ENCODE data around the gene NCAM1.

Gene NCAM1

GRCh38 chr11:113026778-113027177 is 65.6 kb downstream of the NCAM1 start:
- no peak overlapping the region for H2BK120ac ChIP-seq (ENCODE audit: low read depth, low read length)
- no peak overlapping the region for H3K4me2 ChIP-seq (ENCODE audit: low read length)
- H2BK5ac ChIP-seq (ENCODE audit: low read length) = no peak overlapping the region
- no peak overlapping the region for H4K8ac ChIP-seq (ENCODE audit: low read depth, low read length)
- no peak overlapping the region for H2BK15ac ChIP-seq (replicated peaks; ENCODE audit: low read depth)
- H3K36me3 ChIP-seq (ENCODE audit: control insufficient read depth, insufficient read depth, low read length) = no peaks in the 10 kb centered on the region
- H3K79me2 ChIP-seq (ENCODE audit: control insufficient read depth, insufficient read depth, low read length) = no peaks in the 10 kb centered on the region
- no peak overlapping the region for H3K9ac ChIP-seq (ENCODE audit: low read length)
- H4K5ac ChIP-seq (ENCODE audit: low read length) = no peak overlapping the region
- no peak overlapping the region for H3K56ac ChIP-seq (ENCODE audit: low read length)
- no peak overlapping the region for H3K23ac ChIP-seq (ENCODE audit: low read length)
- no peaks in the 10 kb centered on the region for H3K27me3 ChIP-seq (ENCODE audit: insufficient read depth, low read length, poor library complexity)
- H3K27ac ChIP-seq (ENCODE audit: low read depth, low read length) = no peak overlapping the region
- no peak overlapping the region for H3K4me3 ChIP-seq (ENCODE audit: low read length)
- no CpG with 5 or more reads among the region's 3 CpGs for WGBS (ENCODE audit: extremely low coverage, insufficient coverage, low lambda C conversion rate)
- H3K4me1 ChIP-seq (ENCODE audit: control insufficient read depth, low read depth, low read length) = no peaks in the 10 kb centered on the region
- no peak overlapping the region for H3K18ac ChIP-seq (ENCODE audit: low read length)
- H3K79me1 ChIP-seq (ENCODE audit: low read length) = no peaks in the 10 kb centered on the region
- H2AK5ac ChIP-seq (ENCODE audit: low read length) = no peak overlapping the region
- no peak overlapping the region for H3K4ac ChIP-seq (ENCODE audit: low read depth, low read length)
- DNase-seq = no peak

- H3K4ac ChIP-seq (ENCODE audit: low read depth, low read length) = no peak overlapping the region
- no peak overlapping the region for H4K8ac ChIP-seq (ENCODE audit: low read depth, low read length)
- no peak overlapping the region for H4K5ac ChIP-seq (ENCODE audit: low read length)
- H3K79me2 ChIP-seq (ENCODE audit: control insufficient read depth, insufficient read depth, low read length) = no peaks in the 10 kb centered on the region
- no peaks in the 10 kb centered on the region for H3K79me1 ChIP-seq (ENCODE audit: low read length)
- no peak overlapping the region for H2AK5ac ChIP-seq (ENCODE audit: low read length)
- no peak for DNase-seq
- no peak overlapping the region for H3K9ac ChIP-seq (ENCODE audit: low read length)
- H2BK120ac ChIP-seq (ENCODE audit: low read depth, low read length) = no peak overlapping the region
- H3K36me3 ChIP-seq (ENCODE audit: control insufficient read depth, insufficient read depth, low read length) = no peaks in the 10 kb centered on the region
- no peak overlapping the region for H3K4me2 ChIP-seq (ENCODE audit: low read length)
- H3K23ac ChIP-seq (ENCODE audit: low read length) = no peak overlapping the region
- no peak overlapping the region for H3K18ac ChIP-seq (ENCODE audit: low read length)
- no peaks in the 10 kb centered on the region for H3K4me1 ChIP-seq (ENCODE audit: control insufficient read depth, low read depth, low read length)
- H3K4me3 ChIP-seq (ENCODE audit: low read length) = no peak overlapping the region
- WGBS (ENCODE audit: extremely low coverage, insufficient coverage, low lambda C conversion rate) = no CpG with 5 or more reads among the region's 5 CpGs
- H2BK15ac ChIP-seq (replicated peaks; ENCODE audit: low read depth) = no peak overlapping the region
- no peak overlapping the region for H2BK5ac ChIP-seq (ENCODE audit: low read length)
- H3K56ac ChIP-seq (ENCODE audit: low read length) = no peak overlapping the region
- H3K27me3 ChIP-seq (ENCODE audit: insufficient read depth, low read length, poor library complexity) = no peaks in the 10 kb centered on the region
- H3K27ac ChIP-seq (ENCODE audit: low read depth, low read length) = no peak overlapping the region
Observed at GRCh38 chr11:113034576-113034975, 73.4 kb downstream of the NCAM1 start.

GRCh38 chr11:113035708-113036107 is 74.5 kb downstream of the NCAM1 start:
- no peaks in the 10 kb centered on the region for H3K27me3 ChIP-seq (ENCODE audit: insufficient read depth, low read length, poor library complexity)
- H3K56ac ChIP-seq (ENCODE audit: low read length) = no peak overlapping the region
- H3K9ac ChIP-seq (ENCODE audit: low read length) = no peak overlapping the region
- H3K79me2 ChIP-seq (ENCODE audit: control insufficient read depth, insufficient read depth, low read length) = no peaks in the 10 kb centered on the region
- H3K18ac ChIP-seq (ENCODE audit: low read length) = no peak overlapping the region
- no peak overlapping the region for H4K8ac ChIP-seq (ENCODE audit: low read depth, low read length)
- no peak overlapping the region for H3K23ac ChIP-seq (ENCODE audit: low read length)
- no peak overlapping the region for H2BK120ac ChIP-seq (ENCODE audit: low read depth, low read length)
- DNase-seq = no peak
- H2BK5ac ChIP-seq (ENCODE audit: low read length) = no peak overlapping the region
- H2AK5ac ChIP-seq (ENCODE audit: low read length) = no peak overlapping the region
- no peaks in the 10 kb centered on the region for H3K36me3 ChIP-seq (ENCODE audit: control insufficient read depth, insufficient read depth, low read length)
- no CpG with 5 or more reads among the region's 3 CpGs for WGBS (ENCODE audit: extremely low coverage, insufficient coverage, low lambda C conversion rate)
- H3K4ac ChIP-seq (ENCODE audit: low read depth, low read length) = no peak overlapping the region
- H2BK15ac ChIP-seq (replicated peaks; ENCODE audit: low read depth) = no peak overlapping the region
- H4K5ac ChIP-seq (ENCODE audit: low read length) = no peak overlapping the region
- H3K79me1 ChIP-seq (ENCODE audit: low read length) = no peaks in the 10 kb centered on the region
- no peaks in the 10 kb centered on the region for H3K4me1 ChIP-seq (ENCODE audit: control insufficient read depth, low read depth, low read length)
- no peak overlapping the region for H3K4me2 ChIP-seq (ENCODE audit: low read length)
- H3K4me3 ChIP-seq (ENCODE audit: low read length) = no peak overlapping the region
- no peak overlapping the region for H3K27ac ChIP-seq (ENCODE audit: low read depth, low read length)

GRCh38 chr11:113043698-113044097 is 82.5 kb downstream of the NCAM1 start:
- Histone ChIP-seq H3K79me2 (ENCODE audit: control insufficient read depth, insufficient read depth, low read length) (no peaks in the 10 kb centered on the region), H2AK5ac (ENCODE audit: low read length) (no peak overlapping the region), H3K27me3 (ENCODE audit: insufficient read depth, low read length, poor library complexity) (no peaks in the 10 kb centered on the region), H3K56ac (ENCODE audit: low read length) (no peak overlapping the region), H4K8ac (ENCODE audit: low read depth, low read length) (no peak overlapping the region), H3K79me1 (ENCODE audit: low read length) (no peaks in the 10 kb centered on the region), H3K18ac (ENCODE audit: low read length) (no peak overlapping the region), H3K4ac (ENCODE audit: low read depth, low read length) (no peak overlapping the region), H3K27ac (ENCODE audit: low read depth, low read length) (no peak overlapping the region), H3K9ac (ENCODE audit: low read length) (no peak overlapping the region), H3K4me3 (ENCODE audit: low read length) (no peak overlapping the region), H3K36me3 (ENCODE audit: control insufficient read depth, insufficient read depth, low read length) (no peaks in the 10 kb centered on the region), H3K23ac (ENCODE audit: low read length) (no peak overlapping the region), H2BK15ac (replicated peaks; ENCODE audit: low read depth) (no peak overlapping the region), H3K4me1 (ENCODE audit: control insufficient read depth, low read depth, low read length) (no peaks in the 10 kb centered on the region), H2BK120ac (ENCODE audit: low read depth, low read length) (no peak overlapping the region), H2BK5ac (ENCODE audit: low read length) (no peak overlapping the region), H4K5ac (ENCODE audit: low read length) (no peak overlapping the region), H3K4me2 (ENCODE audit: low read length) (no peak overlapping the region)
- no peak for DNase-seq
- WGBS (ENCODE audit: extremely low coverage, insufficient coverage, low lambda C conversion rate) = no CpG with 5 or more reads among the region's 5 CpGs

GRCh38 chr11:113045146-113045545 is 83.9 kb downstream of the NCAM1 start:
- Histone ChIP-seq H3K4me3 (ENCODE audit: low read length) (no peak overlapping the region), H4K8ac (ENCODE audit: low read depth, low read length) (no peak overlapping the region), H3K79me2 (ENCODE audit: control insufficient read depth, insufficient read depth, low read length) (no peaks in the 10 kb centered on the region), H4K5ac (ENCODE audit: low read length) (no peak overlapping the region), H3K4me2 (ENCODE audit: low read length) (no peak overlapping the region), H3K9ac (ENCODE audit: low read length) (no peak overlapping the region), H3K27ac (ENCODE audit: low read depth, low read length) (no peak overlapping the region), H2BK120ac (ENCODE audit: low read depth, low read length) (no peak overlapping the region), H3K56ac (ENCODE audit: low read length) (no peak overlapping the region), H3K4ac (ENCODE audit: low read depth, low read length) (no peak overlapping the region), H3K23ac (ENCODE audit: low read length) (no peak overlapping the region), H3K79me1 (ENCODE audit: low read length) (no peaks in the 10 kb centered on the region), H3K18ac (ENCODE audit: low read length) (no peak overlapping the region), H2AK5ac (ENCODE audit: low read length) (no peak overlapping the region), H3K36me3 (ENCODE audit: control insufficient read depth, insufficient read depth, low read length) (no peaks in the 10 kb centered on the region), H3K4me1 (ENCODE audit: control insufficient read depth, low read depth, low read length) (no peaks in the 10 kb centered on the region), H2BK15ac (replicated peaks; ENCODE audit: low read depth) (no peak overlapping the region), H2BK5ac (ENCODE audit: low read length) (no peak overlapping the region), H3K27me3 (ENCODE audit: insufficient read depth, low read length, poor library complexity) (no peaks in the 10 kb centered on the region)
- DNase-seq = peak; percentile 32
- WGBS (ENCODE audit: extremely low coverage, insufficient coverage, low lambda C conversion rate) = no CpG with 5 or more reads among the region's 15 CpGs

- H4K8ac ChIP-seq (ENCODE audit: low read depth, low read length) = no peak overlapping the region
- no peak overlapping the region for H2BK120ac ChIP-seq (ENCODE audit: low read depth, low read length)
- H2AK5ac ChIP-seq (ENCODE audit: low read length) = no peak overlapping the region
- no peak overlapping the region for H3K56ac ChIP-seq (ENCODE audit: low read length)
- H3K23ac ChIP-seq (ENCODE audit: low read length) = no peak overlapping the region
- H2BK15ac ChIP-seq (replicated peaks; ENCODE audit: low read depth) = no peak overlapping the region
- H4K5ac ChIP-seq (ENCODE audit: low read length) = no peak overlapping the region
- H2BK5ac ChIP-seq (ENCODE audit: low read length) = no peak overlapping the region
- H3K9ac ChIP-seq (ENCODE audit: low read length) = no peak overlapping the region
- H3K4me3 ChIP-seq (ENCODE audit: low read length) = no peak overlapping the region
- H3K27ac ChIP-seq (ENCODE audit: low read depth, low read length) = no peak overlapping the region
- no peaks in the 10 kb centered on the region for H3K79me2 ChIP-seq (ENCODE audit: control insufficient read depth, insufficient read depth, low read length)
- no peak for DNase-seq
- H3K4ac ChIP-seq (ENCODE audit: low read depth, low read length) = no peak overlapping the region
- H3K27me3 ChIP-seq (ENCODE audit: insufficient read depth, low read length, poor library complexity) = no peaks in the 10 kb centered on the region
- no peak overlapping the region for H3K4me2 ChIP-seq (ENCODE audit: low read length)
- no peaks in the 10 kb centered on the region for H3K36me3 ChIP-seq (ENCODE audit: control insufficient read depth, insufficient read depth, low read length)
- WGBS (ENCODE audit: extremely low coverage, insufficient coverage, low lambda C conversion rate) = no CpG with 5 or more reads among the region's 2 CpGs
- no peaks in the 10 kb centered on the region for H3K79me1 ChIP-seq (ENCODE audit: low read length)
- no peak overlapping the region for H3K18ac ChIP-seq (ENCODE audit: low read length)
- no peaks in the 10 kb centered on the region for H3K4me1 ChIP-seq (ENCODE audit: control insufficient read depth, low read depth, low read length)
Observed at GRCh38 chr11:113046866-113047265, 85.6 kb downstream of the NCAM1 start.

All from mesendoderm (in vitro differentiated cells).